K562 (cell line): ENCODE measurements around the gene GJD2. TPM values are rescaled to one million over a fixed set of nuclear protein-coding genes. Genes with fewer than 3 reads are reported as not detected.

ENCODE experiments used
- ATAC-seq: fragments of 200-7000 bp; cut with Tn5 transposase; 3 replicates; pipeline ENCODE4 v1.9.1; 2020; ENCODE audit warnings: moderate library complexity
- BruUV-seq: library from RNA; stranded (reverse); fragments of 400-500 nt; replicated peaks from 2 replicates; lab custom pipeline; 2021; lab: Mats Ljungman, UMichigan
- CTCF ChIA-PET: fragments of 300-600 bp; formaldehyde crosslinking; extraction: SDS; loops from one replicate; lab custom pipeline; 2021; ENCODE audit warnings: low intra/inter-chr PET ratio; lab: Yijun Ruan, JAX
- POLR2A ChIA-PET: fragments of 300-600, 350-650 bp; sonication (Branson Sonifier 250); formaldehyde crosslinking; extraction: SDS; loops from one replicate; lab custom pipeline; 2021; ENCODE audit warnings: antibody characterized with exemption, inconsistent platforms; lab: Yijun Ruan, JAX
- DNase-seq, 4 experiments: peaks; one replicate each; pipeline versions ENCODE4 v3.0.0 to v3.0.0-alpha.2; 2011 to 2018; ENCODE audit warnings: low spot score in 3 of 4, mixed read lengths in 3 of 4; ENCODE audit errors: extremely low read depth in 1 of 4
- FAIRE-seq: peaks from 2 replicates; lab custom pipeline; 2011; peaks lifted over from hg19 to GRCh38; lab: Jason Lieb, UNC
- H2AFZ ChIP-seq: 2 replicates; pipeline ENCODE4 v1.6.0; 2011; ENCODE audit warnings: low read depth, low read length, control low read depth, inconsistent platforms
- H3K27ac ChIP-seq: fragments of 200-600 bp; 3 replicates; pipeline ENCODE4 v1.8.0; 2011; ENCODE audit warnings: low read depth, mild to moderate bottlenecking, control low read depth, inconsistent platforms, low read length, moderate library complexity, mixed read lengths; ENCODE audit errors: extremely low read depth
- H3K27me3 ChIP-seq, 2 experiments: fragments of 300-600 bp in 1 of 2; 2 replicates in 1 of 2; 3 replicates in 1 of 2; pipeline versions ENCODE4 v1.6.0 to v1.8.0; 2011; ENCODE audit warnings: inconsistent platforms in 2 of 2, low read length in 2 of 2, mild to moderate bottlenecking in 1 of 2, mixed read lengths in 1 of 2, moderate library complexity in 1 of 2; ENCODE audit not compliant: control insufficient read depth in 2 of 2, insufficient read depth in 2 of 2
- H3K36me3 ChIP-seq: fragments of 300-600 bp; 3 replicates; pipeline ENCODE4 v1.8.0; 2011; ENCODE audit warnings: mild to moderate bottlenecking, low read length, inconsistent platforms; ENCODE audit not compliant: control insufficient read depth, insufficient read depth
- H3K4me1 ChIP-seq, 2 experiments: fragments of 200-600 bp in 1 of 2; replicated peaks in 1 of 2; 2 replicates in 1 of 2; 3 replicates in 1 of 2; pipeline versions ENCODE4 v1.5.1 to v1.8.0; 2011; ENCODE audit warnings: inconsistent platforms in 2 of 2, low read length in 2 of 2, mild to moderate bottlenecking in 1 of 2, mixed read lengths in 1 of 2, moderate library complexity in 1 of 2; ENCODE audit not compliant: control insufficient read depth in 2 of 2, insufficient read depth in 2 of 2
- H3K4me2 ChIP-seq: 2 replicates; pipeline ENCODE4 v1.6.1; 2011; ENCODE audit warnings: low read length, control low read depth, inconsistent platforms, mixed read lengths; ENCODE audit not compliant: insufficient read depth
- H3K4me3 ChIP-seq: fragments of 200-600 bp; sonication (generic), shearing (Covaris generic); 2 replicates; pipeline ENCODE4 v1.5.1; 2016; ENCODE audit warnings: control low read depth, inconsistent platforms
- H3K79me2 ChIP-seq: fragments of 200-600 bp; 3 replicates; pipeline ENCODE4 v1.8.0; 2011; ENCODE audit warnings: low read length, inconsistent platforms; ENCODE audit not compliant: control insufficient read depth, insufficient read depth
- H3K9ac ChIP-seq, 2 experiments: 2 replicates each; pipeline versions ENCODE4 v1.6.0 to v1.6.1; 2011; ENCODE audit warnings: low read depth in 2 of 2, low read length in 2 of 2, control low read depth in 1 of 2, inconsistent platforms in 1 of 2, mild to moderate bottlenecking in 1 of 2, mixed read lengths in 1 of 2; ENCODE audit not compliant: insufficient read depth in 1 of 2
- H3K9me1 ChIP-seq: one replicate; pipeline ENCODE4 v1.6.0; 2011; ENCODE audit warnings: inconsistent platforms, mild to moderate bottlenecking, low read length, moderate library complexity; ENCODE audit not compliant: control insufficient read depth, insufficient read depth
- H3K9me3 ChIP-seq: replicated peaks from 2 replicates; pipeline ENCODE4 v1.5.1; 2011; ENCODE audit warnings: low read depth, low read length, inconsistent platforms; ENCODE audit not compliant: control insufficient read depth, insufficient read depth
- H4K20me1 ChIP-seq: replicated peaks from 2 replicates; pipeline ENCODE4 v1.6.1; 2011; ENCODE audit warnings: low read length, inconsistent platforms, mixed read lengths; ENCODE audit not compliant: control insufficient read depth, insufficient read depth
- MYBL2 ChIP-seq, 2 experiments: fragments of 450-650 bp in 1 of 2; sonication (generic) in 1 of 2; formaldehyde crosslinking in 1 of 2; IDR thresholded peaks; 2 replicates each; pipeline versions ENCODE4 v1.6.1 to v1.8.1; 2017 to 2022; ENCODE audit warnings: borderline replicate concordance in 1 of 2, inconsistent platforms in 1 of 2, low read depth in 1 of 2, mild to moderate bottlenecking in 1 of 2, missing genetic modification reagents in 1 of 2, moderate library complexity in 1 of 2
- SRSF7 ChIP-seq: fragments of 200-400 bp; formaldehyde crosslinking; optimal IDR thresholded peaks from 2 replicates; pipeline ENCODE3; 2017; ENCODE audit warnings: mild to moderate bottlenecking, low read depth, low read length
- ZBTB5 ChIP-seq: fragments of 450-650 bp; IDR thresholded peaks from 2 replicates; pipeline ENCODE4 v1.6.1; 2017; ENCODE audit warnings: antibody characterized with exemption
- WGBS: fragments of 100-300 bp; shearing (Covaris generic); methylation state at CpG from one replicate; pipeline ENCODE4 v1.1.6; 2016; ENCODE audit warnings: low coverage, mixed read lengths; ENCODE audit not compliant: insufficient coverage; ENCODE audit errors: missing lambda C conversion rate; 5-methylcytosine and 5-hydroxymethylcytosine counted together
- in situ Hi-C: fragments of 300-500 bp; cut with MboI; formaldehyde crosslinking; loops from 4 replicates; pipeline ENCODE4 v1.15.0; 2018; ENCODE audit warnings: inconsistent platforms, mixed read lengths
- intact Hi-C: fragments of 100-400 bp; cut with micrococcal nuclease; formaldehyde crosslinking; loops from 2 replicates; pipeline ENCODE4 v1.14.2; 2022
- polyA plus RNA-seq, 8 experiments: library from polyadenylated mRNA; depleted of rRNA in 4 of 8; stranded (reverse) in 5 of 8; unstranded in 3 of 8; fragments of >200 nt; fragmentation: Nextera tagmentation in 2 of 8; fragmentation: Illumina TruSeq in 1 of 8; extraction: Ambion mirVana in 2 of 8; extraction: Trizol in 1 of 8; gene quantifications; 2 replicates each; pipeline versions ENCODE4 v1.2.1 to v1.2.3, GENCODE V29; 2011 to 2014; ENCODE audit warnings: inconsistent platforms in 1 of 8, missing spikeins in 1 of 8
- total RNA-seq, 7 experiments: library from RNA; depleted of rRNA in 6 of 7; stranded (reverse); fragments of >200 nt in 6 of 7; fragmentation: Illumina TruSeq in 2 of 7; extraction: Trizol in 2 of 7; gene quantifications; 2 replicates each; pipeline versions ENCODE4 v1.2.1 to v1.2.3, GENCODE V29; 2011 to 2021; ENCODE audit warnings: low replicate concordance in 1 of 7

The GJD2 gene
- total and polyA plus RNA-seq, 9 of the 15 experiments (the other 6 are each of a cell fraction or from before 2014, with no cell fraction given): not detected

GRCh38 chr15:34709866-34710265 lies 44.9 kb downstream of the GJD2 start:
- H3K79me2 ChIP-seq: no peaks in the 10 kb centered on the region
- no peak for TF ChIP-seq SRSF7
- TF ChIP-seq MYBL2 (IDR thresholded peaks at IDR 0.05; ENCODE audit: low read depth): no peak
- TF ChIP-seq MYBL2 (CRISPR knock-in tag; IDR thresholded peaks at IDR 0.05; ENCODE audit: borderline replicate concordance): no peak
- TF ChIP-seq ZBTB5: no peak
- no TSS peak for BruUV-seq
- DNase-seq: no peak
- no peak overlapping the region for H3K4me3 ChIP-seq
- ChIA-PET CTCF (no interaction called here), POLR2A (no interaction called here)
- no peak overlapping the region for H3K4me2 ChIP-seq
- no peak for FAIRE-seq
- peaks cover 2 to 17% of the 10 kb centered on the region in 2 experiments; a peak in 4 of 5 replicates for H3K4me1 ChIP-seq
- H3K36me3 ChIP-seq: no peaks in the 10 kb centered on the region
- H3K9ac ChIP-seq: no peak overlapping the region
- no peak overlapping the region for H2AFZ ChIP-seq
- H3K27ac ChIP-seq: no peak overlapping the region
- in situ Hi-C loops (no loop called here), intact Hi-C loops (loop anchor here (5.0 kb wide), 1 partner anchor 88 kb away; no protein-coding TSS in a partner anchor)
- H3K27me3 ChIP-seq: no peaks in the 10 kb centered on the region
- no peaks in the 10 kb centered on the region for H3K9me1 ChIP-seq
- no peak for ATAC-seq
- H3K9me3 ChIP-seq: no peaks in the 10 kb centered on the region
- H4K20me1 ChIP-seq: no peaks in the 10 kb centered on the region
- 78% methylated on average over 5 of the region's 7 CpGs for WGBS
